HL-60 (cell line): ENCODE measurements around the gene CFAP161.

Experiments used
- CTCF ChIP-seq: IDR thresholded peaks from one replicate; pipeline ENCODE4 v1.5.1; 2011; ENCODE audit warnings: low read length, control low read depth, inconsistent platforms; ENCODE audit not compliant: insufficient read depth
- GABPA ChIP-seq: IDR thresholded peaks from 2 replicates; pipeline ENCODE4 v1.6.1; 2012; ENCODE audit warnings: low read depth
- POLR2AphosphoS5 ChIP-seq: IDR thresholded peaks from 2 replicates; pipeline ENCODE4 v1.6.1; 2012; ENCODE audit warnings: low read depth
- REST ChIP-seq: IDR thresholded peaks from 2 replicates; pipeline ENCODE4 v1.6.1; 2012; ENCODE audit warnings: low read depth; ENCODE audit not compliant: insufficient replicate concordance
- SPI1 ChIP-seq: IDR thresholded peaks from 2 replicates; pipeline ENCODE4 v1.6.1; 2012; ENCODE audit warnings: low read depth, mild to moderate bottlenecking, borderline replicate concordance

GRCh38 chr15:81171286-81171685 lies 37.2 kb downstream of the CFAP161 start:
- TF ChIP-seq GABPA (no peak), CTCF (no peak), POLR2AphosphoS5 (no peak), REST (no peak), SPI1 (no peak)
